Loucy (cell line): ENCODE results near the gene PDS5A.

Experiments used
- CTCF ChIP-seq: fragments of 200-600 bp; sonication (generic); conservative IDR thresholded peaks from 2 replicates; pipeline ENCODE4 v1.5.1; 2014; ENCODE audit warnings: mild to moderate bottlenecking, antibody characterized with exemption, low read length
- EZH2phosphoT487 ChIP-seq: fragments of 200-600 bp; IDR thresholded peaks from 2 replicates; pipeline ENCODE4 v1.6.1; 2018; ENCODE audit warnings: antibody characterized with exemption, mild to moderate bottlenecking, moderate library complexity, borderline replicate concordance

GRCh38 chr4:39825090-39825489 lies 152.6 kb downstream of the PDS5A start:
- no peak for TF ChIP-seq CTCF
- no peak for TF ChIP-seq EZH2phosphoT487
